ENCODE results near the gene TMEM132C. TPM values are rescaled to one million over a fixed set of nuclear protein-coding genes. Genes with fewer than 3 reads are reported as not detected.

TMEM132C gene
- total RNA-seq, 4 donors from 2014 or later: 0.13 to 7.6 (median 0.37) TPM

DNA sequence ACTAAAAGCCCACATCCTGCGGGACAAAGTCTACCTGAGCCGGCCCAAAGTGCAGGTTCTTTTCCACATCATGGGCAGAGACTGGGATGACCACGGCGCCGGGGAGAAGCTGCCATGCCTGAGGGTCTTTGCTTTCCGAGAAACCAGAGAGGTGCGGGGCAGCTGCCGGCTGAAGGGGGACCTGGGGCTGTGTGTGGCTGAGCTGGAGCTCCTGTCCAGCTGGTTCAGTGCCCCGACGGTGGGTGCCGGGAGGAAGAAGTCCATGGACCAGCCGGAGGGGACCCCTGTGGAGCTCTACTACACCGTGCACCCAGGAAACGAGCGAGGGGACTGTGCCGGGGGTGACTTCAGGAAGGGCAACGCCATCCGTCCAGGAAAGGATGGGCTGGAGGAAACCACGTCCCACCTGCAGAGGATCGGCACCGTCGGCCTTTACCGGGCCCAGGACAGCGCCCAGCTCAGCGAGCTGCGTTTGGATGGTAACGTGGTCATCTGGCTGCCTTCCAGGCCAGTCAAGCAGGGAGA is 148.1 kb downstream of the TMEM132C start:
- Histone ChIP-seq H3K27ac (no peak overlapping the region), H3K36me3 (no peaks in the 10 kb centered on the region), H3K4me1 (no peaks in the 10 kb centered on the region), H3K9me3 (peaks cover 0 to 6% (median 0%) of the 10 kb centered on the region in 3 donors), H3K4me3 (no peak overlapping the region), H3K27me3 (no peaks in the 10 kb centered on the region)
- TF ChIP-seq, protein P1, sequence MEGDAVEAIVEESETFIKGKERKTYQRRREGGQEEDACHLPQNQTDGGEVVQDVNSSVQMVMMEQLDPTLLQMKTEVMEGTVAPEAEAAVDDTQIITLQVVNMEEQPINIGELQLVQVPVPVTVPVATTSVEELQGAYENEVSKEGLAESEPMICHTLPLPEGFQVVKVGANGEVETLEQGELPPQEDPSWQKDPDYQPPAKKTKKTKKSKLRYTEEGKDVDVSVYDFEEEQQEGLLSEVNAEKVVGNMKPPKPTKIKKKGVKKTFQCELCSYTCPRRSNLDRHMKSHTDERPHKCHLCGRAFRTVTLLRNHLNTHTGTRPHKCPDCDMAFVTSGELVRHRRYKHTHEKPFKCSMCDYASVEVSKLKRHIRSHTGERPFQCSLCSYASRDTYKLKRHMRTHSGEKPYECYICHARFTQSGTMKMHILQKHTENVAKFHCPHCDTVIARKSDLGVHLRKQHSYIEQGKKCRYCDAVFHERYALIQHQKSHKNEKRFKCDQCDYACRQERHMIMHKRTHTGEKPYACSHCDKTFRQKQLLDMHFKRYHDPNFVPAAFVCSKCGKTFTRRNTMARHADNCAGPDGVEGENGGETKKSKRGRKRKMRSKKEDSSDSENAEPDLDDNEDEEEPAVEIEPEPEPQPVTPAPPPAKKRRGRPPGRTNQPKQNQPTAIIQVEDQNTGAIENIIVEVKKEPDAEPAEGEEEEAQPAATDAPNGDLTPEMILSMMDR (IDR thresholded peaks at IDR 0.05): no peak
- TF ChIP-seq POLR2A (IDR thresholded peaks at IDR 0.05): no peak
- WGBS, 2 donors: 100% methylated on average over 1 of the region's 27 CpGs; no CpG with 5 or more reads in 1 of the 2 donors
- no peak for DNase-seq
- intact Hi-C loops (cut with DNase I): no loop called here

- no peak overlapping the region for H3K4me3 ChIP-seq
- DNase-seq: no peak
- H3K36me3 ChIP-seq: no peaks in the 10 kb centered on the region
- intact Hi-C loops (cut with DNase I): no loop called here
- no peaks in the 10 kb centered on the region for H3K27me3 ChIP-seq
- H3K27ac ChIP-seq: no peak overlapping the region
- WGBS, 2 donors: 63 to 72% methylated on average over 4 to 5 of the region's 5 CpGs
- TF ChIP-seq, protein P1 (IDR thresholded peaks at IDR 0.05): no peak
- TF ChIP-seq POLR2A (IDR thresholded peaks at IDR 0.05): no peak
- H3K9me3 ChIP-seq: peaks cover 0 to 6% (median 0%) of the 10 kb centered on the region in 3 donors
- H3K4me1 ChIP-seq: no peaks in the 10 kb centered on the region
These were observed 152.0 kb downstream of the TMEM132C start for GRCh38 chr12:128418944-128419343.

DNA sequence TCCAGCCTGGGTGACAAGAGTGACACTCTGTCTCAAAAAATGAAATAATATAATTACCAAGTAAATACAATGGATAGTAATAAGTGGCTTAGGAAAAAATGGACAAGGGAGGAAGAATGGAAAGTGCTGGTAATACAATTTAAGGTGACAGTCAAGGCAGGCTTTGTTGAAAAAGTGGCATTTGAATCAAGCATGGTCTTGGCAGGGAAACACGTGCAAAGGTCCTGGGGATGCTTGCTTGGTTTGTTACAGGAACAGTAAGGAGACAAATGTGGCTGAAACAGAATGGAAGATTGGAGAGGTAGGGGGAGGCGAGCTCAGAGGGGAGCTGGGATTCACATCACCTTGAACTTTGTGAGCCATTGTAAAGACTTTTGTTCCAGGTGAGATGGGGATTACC is 153.2 kb downstream of the TMEM132C start:
- DNase-seq: no peak
- H3K36me3 ChIP-seq: no peaks in the 10 kb centered on the region
- H3K27me3 ChIP-seq: no peaks in the 10 kb centered on the region
- H3K27ac ChIP-seq: no peak overlapping the region
- no peaks in the 10 kb centered on the region for H3K4me1 ChIP-seq
- no peak overlapping the region for H3K4me3 ChIP-seq
- intact Hi-C loops (cut with DNase I): no loop called here
- no peak for TF ChIP-seq POLR2A (IDR thresholded peaks at IDR 0.05)
- TF ChIP-seq, protein P1 (IDR thresholded peaks at IDR 0.05): no peak
- WGBS, 2 donors: 69 to 78% methylated on average over 2 of the region's 2 CpGs
- H3K9me3 ChIP-seq: no peaks in the 10 kb centered on the region

- Histone ChIP-seq H3K27ac (no peak overlapping the region), H3K4me3 (no peak overlapping the region), H3K27me3 (no peaks in the 10 kb centered on the region), H3K4me1 (no peaks in the 10 kb centered on the region), H3K36me3 (no peaks in the 10 kb centered on the region), H3K9me3 (no peaks in the 10 kb centered on the region)
- TF ChIP-seq, protein P1 (IDR thresholded peaks at IDR 0.05): no peak
- TF ChIP-seq POLR2A (IDR thresholded peaks at IDR 0.05): no peak
- no peak for DNase-seq
- WGBS, 2 donors: 57 to 69% methylated on average over 7 of the region's 7 CpGs
- intact Hi-C loops (cut with DNase I): no loop called here
These were observed 154.4 kb downstream of the TMEM132C start for GRCh38 chr12:128421375-128421774.

DNA sequence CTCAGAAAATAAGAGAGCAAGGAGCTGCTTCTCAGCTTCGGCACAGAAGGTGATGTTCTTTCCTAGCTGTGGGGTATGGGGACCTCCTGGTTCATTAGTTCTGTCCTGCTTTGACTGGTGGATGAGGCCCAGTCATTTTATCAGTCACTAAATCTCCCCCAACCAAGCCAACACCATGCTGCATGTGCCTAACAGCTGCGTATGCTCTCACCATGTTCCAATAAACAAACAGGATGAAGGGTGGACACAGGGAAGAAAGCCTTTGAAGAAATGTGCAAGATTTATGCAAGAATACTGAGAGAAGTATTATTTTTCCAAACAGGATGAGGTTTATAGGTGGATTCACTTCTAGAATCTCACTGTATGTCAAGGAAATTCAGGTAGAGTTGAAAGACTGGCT is 156.2 kb downstream of the TMEM132C start:
- 65 to 78% methylated on average over 1 to 2 of the region's 2 CpGs for WGBS, 2 donors
- intact Hi-C loops (cut with DNase I): no loop called here

More for the DNA sequence above, 156.2 kb downstream of the TMEM132C start:
- no peak overlapping the region for H3K4me3 ChIP-seq
- peaks cover 0 to 4% (median 0%) of the 10 kb centered on the region in 3 donors for H3K9me3 ChIP-seq
- H3K36me3 ChIP-seq: no peaks in the 10 kb centered on the region
- no peaks in the 10 kb centered on the region for H3K4me1 ChIP-seq
- H3K27ac ChIP-seq: no peak overlapping the region
- no peak for DNase-seq
- TF ChIP-seq POLR2A (IDR thresholded peaks at IDR 0.05): no peak
- TF ChIP-seq, protein P1 (IDR thresholded peaks at IDR 0.05): no peak
- no peaks in the 10 kb centered on the region for H3K27me3 ChIP-seq

Measured in esophagus squamous epithelium (tissue), 5 donors.